HepG2 (cell line): ENCODE measurements around the gene MYL11. TPM values are rescaled to one million over a fixed set of nuclear protein-coding genes. Genes with fewer than 3 reads are reported as not detected.

Source experiments
- ARID4A ChIP-seq: sonication (generic); formaldehyde crosslinking; IDR thresholded peaks from 2 replicates; pipeline ENCODE4 v1.5.0; 2020; ENCODE audit warnings: mild to moderate bottlenecking, missing genetic modification reagents, borderline replicate concordance
- FOSL2 ChIP-seq: sonication (generic); formaldehyde crosslinking; IDR thresholded peaks from 2 replicates; pipeline ENCODE4 v1.4.0; 2020; ENCODE audit warnings: missing genetic modification reagents
- HIC2 ChIP-seq: sonication (generic); formaldehyde crosslinking; IDR thresholded peaks from 2 replicates; pipeline ENCODE4 v1.9.0; 2022; ENCODE audit warnings: low read depth, missing genetic modification reagents
- NR2F2 ChIP-seq: IDR thresholded peaks from 2 replicates; pipeline ENCODE4 v1.6.1; 2012; ENCODE audit warnings: low read depth, inconsistent platforms, borderline replicate concordance
- NR2F6 ChIP-seq, 2 experiments: IDR thresholded peaks; 2 replicates each; pipeline ENCODE4 v1.6.1; 2016; ENCODE audit warnings: antibody characterized with exemption in 1 of 2, mild to moderate bottlenecking in 1 of 2
- TBX3 ChIP-seq: fragments of 450-650 bp; IDR thresholded peaks from 2 replicates; pipeline ENCODE4 v1.6.1; 2017; ENCODE audit warnings: antibody characterized with exemption, mild to moderate bottlenecking, inconsistent platforms, borderline replicate concordance
- WIZ ChIP-seq: sonication (generic); formaldehyde crosslinking; IDR thresholded peaks from 2 replicates; pipeline ENCODE4 v1.5.1; 2020; ENCODE audit warnings: mild to moderate bottlenecking, missing genetic modification reagents
- ZNF362 ChIP-seq: sonication (generic); formaldehyde crosslinking; IDR thresholded peaks from 2 replicates; pipeline ENCODE4 v1.4.0; 2020; ENCODE audit warnings: missing genetic modification reagents, mild to moderate bottlenecking, borderline replicate concordance
- ZNF414 ChIP-seq: sonication (generic); formaldehyde crosslinking; IDR thresholded peaks from 2 replicates; pipeline ENCODE4 v1.5.0; 2020; ENCODE audit warnings: missing genetic modification reagents
- ZNF646 ChIP-seq: sonication (generic); formaldehyde crosslinking; IDR thresholded peaks from 2 replicates; pipeline ENCODE4 v1.9.0; 2021; ENCODE audit warnings: mild to moderate bottlenecking, missing genetic modification reagents
- ZNF776 ChIP-seq: sonication (generic); formaldehyde crosslinking; IDR thresholded peaks from 2 replicates; pipeline ENCODE4 v1.4.0; 2020; ENCODE audit warnings: mild to moderate bottlenecking, missing genetic modification reagents
- ZSCAN9 ChIP-seq: IDR thresholded peaks from 2 replicates; pipeline ENCODE4 v1.6.1; 2016; ENCODE audit warnings: borderline replicate concordance
- polyA plus RNA-seq, 8 experiments: library from polyadenylated mRNA; depleted of rRNA in 3 of 8; stranded (reverse) in 7 of 8; unstranded in 1 of 8; fragments of >200 nt; fragmentation: Illumina TruSeq in 4 of 8; extraction: Trizol in 4 of 8; gene quantifications; 2 replicates each; pipeline versions ENCODE4 v1.2.1 to v1.2.3, GENCODE V29; 2011 to 2016; ENCODE audit warnings: low read depth in 4 of 8, missing spikeins in 1 of 8, mixed read lengths in 1 of 8; ENCODE audit not compliant: insufficient read depth in 1 of 8
- total RNA-seq, 5 experiments: library from RNA; depleted of rRNA; stranded (reverse); fragments of >200 nt; fragmentation: Illumina TruSeq; extraction: Trizol; gene quantifications; 2 replicates each; pipeline ENCODE4 v1.2.3, GENCODE V29; 2016; ENCODE audit warnings: low read depth in 1 of 5

Gene MYL11
- total and polyA plus RNA-seq, 2 of the 13 experiments (the other 11 are each of a cell fraction or from before 2014, with no cell fraction given): not detected

- TF ChIP-seq ARID4A (CRISPR knock-in tag): peak; percentile 29; the same call in 1 of the 2 replicates
- no peak for TF ChIP-seq ZSCAN9 (CRISPR knock-in tag)
- TF ChIP-seq WIZ (CRISPR knock-in tag): no peak
- peak; percentile 92 for TF ChIP-seq NR2F6 (IDR thresholded peaks at IDR 0.05)
- TF ChIP-seq NR2F6 (CRISPR knock-in tag; IDR thresholded peaks at IDR 0.05): peak; percentile 90
- TF ChIP-seq ZNF414 (CRISPR knock-in tag): no peak
- no peak for TF ChIP-seq TBX3
- no peak for TF ChIP-seq ZNF362 (CRISPR knock-in tag)
- TF ChIP-seq FOSL2 (CRISPR knock-in tag): peak; percentile 69
- TF ChIP-seq NR2F2: peak; percentile 88
- no peak for TF ChIP-seq HIC2
- no peak for TF ChIP-seq ZNF646
- no peak for TF ChIP-seq ZNF776 (CRISPR knock-in tag)
Measured at GRCh38 chr16:30381291-30382041, 6.9 kb downstream of the MYL11 start (continued).
